ENCODE measurements around the gene FAM163B. TPM values are rescaled to one million over a fixed set of nuclear protein-coding genes. Genes with fewer than 3 reads are reported as not detected.

Gene FAM163B
- total and polyA plus RNA-seq, 2 of the 8 experiments (the other 6 are each of a cell fraction or from before 2014, with no cell fraction given): 0.63 to 1.0 TPM

DNA sequence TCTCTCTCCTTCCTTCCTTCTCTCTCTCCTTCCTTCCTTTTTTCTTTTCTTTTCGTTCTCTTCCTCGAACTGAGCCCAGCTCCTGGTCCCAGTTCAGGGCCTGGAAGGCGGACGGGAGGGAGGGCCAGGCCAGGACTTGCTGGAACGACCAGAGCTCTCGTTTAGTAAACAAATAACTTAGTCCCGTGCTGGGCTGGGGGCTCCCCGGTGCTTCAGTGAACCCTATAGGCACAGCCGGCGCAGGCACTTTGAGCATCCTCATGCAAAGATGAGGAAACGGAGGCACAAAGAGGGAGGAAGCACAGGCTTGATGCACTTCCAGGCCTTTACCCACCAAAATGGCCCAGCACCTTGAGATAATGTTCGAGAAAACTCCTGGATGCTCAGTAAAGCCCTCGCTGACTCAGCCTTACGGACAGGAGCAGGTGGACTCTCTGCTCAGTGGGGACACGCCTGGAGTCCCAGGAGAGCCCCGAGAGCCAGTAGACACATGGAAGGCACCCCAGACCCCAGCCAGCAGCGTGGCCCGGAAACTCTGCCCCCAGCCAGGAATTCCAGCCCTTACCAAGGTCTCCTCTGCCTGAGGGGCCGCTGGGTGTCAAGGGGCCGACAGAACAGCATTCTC, 18.8 kb downstream of the FAM163B start (continued):
- TF ChIP-seq, protein P1, sequence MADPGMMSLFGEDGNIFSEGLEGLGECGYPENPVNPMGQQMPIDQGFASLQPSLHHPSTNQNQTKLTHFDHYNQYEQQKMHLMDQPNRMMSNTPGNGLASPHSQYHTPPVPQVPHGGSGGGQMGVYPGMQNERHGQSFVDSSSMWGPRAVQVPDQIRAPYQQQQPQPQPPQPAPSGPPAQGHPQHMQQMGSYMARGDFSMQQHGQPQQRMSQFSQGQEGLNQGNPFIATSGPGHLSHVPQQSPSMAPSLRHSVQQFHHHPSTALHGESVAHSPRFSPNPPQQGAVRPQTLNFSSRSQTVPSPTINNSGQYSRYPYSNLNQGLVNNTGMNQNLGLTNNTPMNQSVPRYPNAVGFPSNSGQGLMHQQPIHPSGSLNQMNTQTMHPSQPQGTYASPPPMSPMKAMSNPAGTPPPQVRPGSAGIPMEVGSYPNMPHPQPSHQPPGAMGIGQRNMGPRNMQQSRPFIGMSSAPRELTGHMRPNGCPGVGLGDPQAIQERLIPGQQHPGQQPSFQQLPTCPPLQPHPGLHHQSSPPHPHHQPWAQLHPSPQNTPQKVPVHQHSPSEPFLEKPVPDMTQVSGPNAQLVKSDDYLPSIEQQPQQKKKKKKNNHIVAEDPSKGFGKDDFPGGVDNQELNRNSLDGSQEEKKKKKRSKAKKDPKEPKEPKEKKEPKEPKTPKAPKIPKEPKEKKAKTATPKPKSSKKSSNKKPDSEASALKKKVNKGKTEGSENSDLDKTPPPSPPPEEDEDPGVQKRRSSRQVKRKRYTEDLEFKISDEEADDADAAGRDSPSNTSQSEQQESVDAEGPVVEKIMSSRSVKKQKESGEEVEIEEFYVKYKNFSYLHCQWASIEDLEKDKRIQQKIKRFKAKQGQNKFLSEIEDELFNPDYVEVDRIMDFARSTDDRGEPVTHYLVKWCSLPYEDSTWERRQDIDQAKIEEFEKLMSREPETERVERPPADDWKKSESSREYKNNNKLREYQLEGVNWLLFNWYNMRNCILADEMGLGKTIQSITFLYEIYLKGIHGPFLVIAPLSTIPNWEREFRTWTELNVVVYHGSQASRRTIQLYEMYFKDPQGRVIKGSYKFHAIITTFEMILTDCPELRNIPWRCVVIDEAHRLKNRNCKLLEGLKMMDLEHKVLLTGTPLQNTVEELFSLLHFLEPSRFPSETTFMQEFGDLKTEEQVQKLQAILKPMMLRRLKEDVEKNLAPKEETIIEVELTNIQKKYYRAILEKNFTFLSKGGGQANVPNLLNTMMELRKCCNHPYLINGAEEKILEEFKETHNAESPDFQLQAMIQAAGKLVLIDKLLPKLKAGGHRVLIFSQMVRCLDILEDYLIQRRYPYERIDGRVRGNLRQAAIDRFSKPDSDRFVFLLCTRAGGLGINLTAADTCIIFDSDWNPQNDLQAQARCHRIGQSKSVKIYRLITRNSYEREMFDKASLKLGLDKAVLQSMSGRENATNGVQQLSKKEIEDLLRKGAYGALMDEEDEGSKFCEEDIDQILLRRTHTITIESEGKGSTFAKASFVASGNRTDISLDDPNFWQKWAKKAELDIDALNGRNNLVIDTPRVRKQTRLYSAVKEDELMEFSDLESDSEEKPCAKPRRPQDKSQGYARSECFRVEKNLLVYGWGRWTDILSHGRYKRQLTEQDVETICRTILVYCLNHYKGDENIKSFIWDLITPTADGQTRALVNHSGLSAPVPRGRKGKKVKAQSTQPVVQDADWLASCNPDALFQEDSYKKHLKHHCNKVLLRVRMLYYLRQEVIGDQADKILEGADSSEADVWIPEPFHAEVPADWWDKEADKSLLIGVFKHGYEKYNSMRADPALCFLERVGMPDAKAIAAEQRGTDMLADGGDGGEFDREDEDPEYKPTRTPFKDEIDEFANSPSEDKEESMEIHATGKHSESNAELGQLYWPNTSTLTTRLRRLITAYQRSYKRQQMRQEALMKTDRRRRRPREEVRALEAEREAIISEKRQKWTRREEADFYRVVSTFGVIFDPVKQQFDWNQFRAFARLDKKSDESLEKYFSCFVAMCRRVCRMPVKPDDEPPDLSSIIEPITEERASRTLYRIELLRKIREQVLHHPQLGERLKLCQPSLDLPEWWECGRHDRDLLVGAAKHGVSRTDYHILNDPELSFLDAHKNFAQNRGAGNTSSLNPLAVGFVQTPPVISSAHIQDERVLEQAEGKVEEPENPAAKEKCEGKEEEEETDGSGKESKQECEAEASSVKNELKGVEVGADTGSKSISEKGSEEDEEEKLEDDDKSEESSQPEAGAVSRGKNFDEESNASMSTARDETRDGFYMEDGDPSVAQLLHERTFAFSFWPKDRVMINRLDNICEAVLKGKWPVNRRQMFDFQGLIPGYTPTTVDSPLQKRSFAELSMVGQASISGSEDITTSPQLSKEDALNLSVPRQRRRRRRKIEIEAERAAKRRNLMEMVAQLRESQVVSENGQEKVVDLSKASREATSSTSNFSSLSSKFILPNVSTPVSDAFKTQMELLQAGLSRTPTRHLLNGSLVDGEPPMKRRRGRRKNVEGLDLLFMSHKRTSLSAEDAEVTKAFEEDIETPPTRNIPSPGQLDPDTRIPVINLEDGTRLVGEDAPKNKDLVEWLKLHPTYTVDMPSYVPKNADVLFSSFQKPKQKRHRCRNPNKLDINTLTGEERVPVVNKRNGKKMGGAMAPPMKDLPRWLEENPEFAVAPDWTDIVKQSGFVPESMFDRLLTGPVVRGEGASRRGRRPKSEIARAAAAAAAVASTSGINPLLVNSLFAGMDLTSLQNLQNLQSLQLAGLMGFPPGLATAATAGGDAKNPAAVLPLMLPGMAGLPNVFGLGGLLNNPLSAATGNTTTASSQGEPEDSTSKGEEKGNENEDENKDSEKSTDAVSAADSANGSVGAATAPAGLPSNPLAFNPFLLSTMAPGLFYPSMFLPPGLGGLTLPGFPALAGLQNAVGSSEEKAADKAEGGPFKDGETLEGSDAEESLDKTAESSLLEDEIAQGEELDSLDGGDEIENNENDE (IDR thresholded peaks at IDR 0.05; ENCODE audit: insufficient replicate concordance, low read length): no peak

Measured in H1 (cell line).